Measurements from ENCODE around the gene SLC12A9.

SLC12A9 gene

GRCh38 chr7:100884736-100885439 lies 32.4 kb downstream of the SLC12A9 start:
- TF ChIP-seq CTCF (IDR thresholded peaks at IDR 0.05; ENCODE audit: low read length, missing control alignments) = no peak
- H3K4me3 ChIP-seq (replicated peaks; ENCODE audit: low read depth, low read length) = no peak overlapping the region
- no peak for DNase-seq (ENCODE audit: low read depth)

- no peak overlapping the region for H3K4me3 ChIP-seq (replicated peaks; ENCODE audit: low read depth, low read length)
- DNase-seq (ENCODE audit: low read depth) = no peak
- TF ChIP-seq CTCF (IDR thresholded peaks at IDR 0.05; ENCODE audit: low read length, missing control alignments) = no peak
Observed at GRCh38 chr7:100885440-100886141, 33.1 kb downstream of the SLC12A9 start.

- no peak overlapping the region for H3K4me3 ChIP-seq (replicated peaks; ENCODE audit: low read depth, low read length)
- no peak for DNase-seq (ENCODE audit: low read depth)
- no peak for TF ChIP-seq CTCF (IDR thresholded peaks at IDR 0.05; ENCODE audit: low read length, missing control alignments)
Observed at GRCh38 chr7:100886142-100886935, 33.8 kb downstream of the SLC12A9 start.

- no peak overlapping the region for H3K4me3 ChIP-seq (replicated peaks; ENCODE audit: low read depth, low read length)
- DNase-seq (ENCODE audit: low read depth) = no peak
- no peak for TF ChIP-seq CTCF (IDR thresholded peaks at IDR 0.05; ENCODE audit: low read length, missing control alignments)
Observed at GRCh38 chr7:100886936-100887515, 34.5 kb downstream of the SLC12A9 start.

- no peak for DNase-seq (ENCODE audit: low read depth)
Observed at GRCh38 chr7:100887516-100888290, 35.2 kb downstream of the SLC12A9 start.

More at GRCh38 chr7:100887516-100888290, 35.2 kb downstream of the SLC12A9 start:
- no peak overlapping the region for H3K4me3 ChIP-seq (replicated peaks; ENCODE audit: low read depth, low read length)
- TF ChIP-seq CTCF (IDR thresholded peaks at IDR 0.05; ENCODE audit: low read length, missing control alignments) = no peak
